ENCODE data around the gene KIRREL3. TPM values are rescaled to one million over a fixed set of nuclear protein-coding genes. Genes with fewer than 3 reads are reported as not detected.

The KIRREL3 gene
- total and polyA plus RNA-seq, 2 experiments from 2014 or later, result 16.1 to 35.6 TPM

DNA sequence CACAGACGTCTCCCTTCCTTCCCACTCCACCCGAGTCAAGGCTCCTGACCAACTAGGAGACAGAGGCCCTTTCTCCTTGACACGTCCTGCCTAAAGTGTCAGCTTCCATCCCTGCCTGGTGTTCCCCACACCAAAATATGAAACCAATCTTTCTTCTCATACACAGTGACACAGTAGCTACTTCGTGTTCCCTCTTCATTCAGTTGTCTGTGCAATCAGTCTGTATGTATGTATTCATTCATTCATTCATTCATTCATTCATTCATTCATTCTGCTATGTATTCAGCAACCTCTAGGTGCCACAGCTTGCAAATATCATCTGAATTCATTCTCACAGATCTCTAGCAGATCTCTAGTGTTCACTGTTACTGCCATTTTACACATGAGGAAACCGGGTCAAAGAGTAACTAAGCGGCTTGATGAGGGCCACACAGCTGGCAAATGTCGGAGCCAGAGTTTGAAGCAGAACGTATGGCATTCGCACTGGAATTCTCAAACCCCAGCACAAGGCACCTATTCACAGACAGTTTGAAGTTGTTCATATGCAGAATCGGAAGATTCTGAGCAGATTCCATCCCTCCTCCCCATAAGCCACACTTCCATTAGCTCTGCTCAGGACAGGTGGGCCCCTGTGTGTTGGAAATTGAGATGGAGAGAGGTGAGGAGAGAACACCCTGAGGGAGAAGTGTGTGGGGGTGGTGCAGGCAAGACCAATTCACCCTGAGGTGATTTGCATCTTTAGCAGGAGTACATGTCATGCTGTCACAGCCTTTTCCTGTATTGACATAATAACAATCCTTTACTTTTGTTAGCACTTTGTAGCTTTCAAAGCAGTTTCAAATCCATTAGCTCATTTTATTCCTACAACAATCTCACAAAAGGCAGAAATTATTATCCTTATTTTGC lies 369.4 kb downstream of the KIRREL3 start:
- Histone ChIP-seq H3K79me2 (ENCODE audit: insufficient read depth) (no peaks in the 10 kb centered on the region), H2AFZ (no peak overlapping the region), H3K27ac (no peak overlapping the region), H3K36me3 (ENCODE audit: low read depth) (no peaks in the 10 kb centered on the region), H4K20me1 (ENCODE audit: insufficient read depth) (no peaks in the 10 kb centered on the region), H3K4me1 (ENCODE audit: insufficient read depth) (peaks cover 22% of the 10 kb centered on the region), H3K9me3 (ENCODE audit: low read depth) (no peaks in the 10 kb centered on the region), H3K4me3 (no peak overlapping the region), H3K9ac (no peak overlapping the region), H3K27me3 (replicated peaks; ENCODE audit: insufficient read depth) (no peaks in the 10 kb centered on the region), H3F3A (ENCODE audit: insufficient read depth) (peaks cover 25% of the 10 kb centered on the region), H3K4me2 (ENCODE audit: unreplicated experiment) (no peak overlapping the region), H3K9me2 (ENCODE audit: insufficient read depth) (no peaks in the 10 kb centered on the region)
- DNase-seq, result no peak
- in situ Hi-C loops (cut with MboI), result no loop called here
- no peak for TF ChIP-seq EZH2phosphoT487 (IDR thresholded peaks at IDR 0.05; ENCODE audit: insufficient read depth, low read depth)
- no peak for TF ChIP-seq EZH2 (IDR thresholded peaks at IDR 0.05; ENCODE audit: insufficient read depth, poor library complexity, severe bottlenecking)
- 87 to 91% methylated on average over 10 of the region's 10 CpGs for WGBS, 2 experiments (ENCODE audit: low coverage in 1 of 2, low lambda C conversion rate in 2 of 2, missing lambda C conversion rate in 2 of 2)

GRCh38 chr11:126630488-126630887 lies 370.1 kb downstream of the KIRREL3 start:
- in situ Hi-C loops (cut with MboI), result no loop called here
- Histone ChIP-seq H2AFZ (no peak overlapping the region), H3K4me1 (ENCODE audit: insufficient read depth) (peaks cover 18% of the 10 kb centered on the region), H3K4me2 (ENCODE audit: unreplicated experiment) (no peak overlapping the region), H3K9me3 (ENCODE audit: low read depth) (no peaks in the 10 kb centered on the region), H3F3A (ENCODE audit: insufficient read depth) (peaks cover 20% of the 10 kb centered on the region), H3K79me2 (ENCODE audit: insufficient read depth) (no peaks in the 10 kb centered on the region), H3K9me2 (ENCODE audit: insufficient read depth) (no peaks in the 10 kb centered on the region), H3K27ac (no peak overlapping the region), H3K9ac (no peak overlapping the region), H4K20me1 (ENCODE audit: insufficient read depth) (no peaks in the 10 kb centered on the region), H3K4me3 (no peak overlapping the region), H3K36me3 (ENCODE audit: low read depth) (no peaks in the 10 kb centered on the region), H3K27me3 (replicated peaks; ENCODE audit: insufficient read depth) (no peaks in the 10 kb centered on the region)
- WGBS, 2 experiments (ENCODE audit: low coverage in 1 of 2, low lambda C conversion rate in 2 of 2, missing lambda C conversion rate in 2 of 2), result 89 to 97% methylated on average over 3 of the region's 3 CpGs
- DNase-seq, result no peak
- TF ChIP-seq EZH2 (IDR thresholded peaks at IDR 0.05; ENCODE audit: insufficient read depth, poor library complexity, severe bottlenecking) (no peak), EZH2phosphoT487 (IDR thresholded peaks at IDR 0.05; ENCODE audit: insufficient read depth, low read depth) (no peak)

DNA sequence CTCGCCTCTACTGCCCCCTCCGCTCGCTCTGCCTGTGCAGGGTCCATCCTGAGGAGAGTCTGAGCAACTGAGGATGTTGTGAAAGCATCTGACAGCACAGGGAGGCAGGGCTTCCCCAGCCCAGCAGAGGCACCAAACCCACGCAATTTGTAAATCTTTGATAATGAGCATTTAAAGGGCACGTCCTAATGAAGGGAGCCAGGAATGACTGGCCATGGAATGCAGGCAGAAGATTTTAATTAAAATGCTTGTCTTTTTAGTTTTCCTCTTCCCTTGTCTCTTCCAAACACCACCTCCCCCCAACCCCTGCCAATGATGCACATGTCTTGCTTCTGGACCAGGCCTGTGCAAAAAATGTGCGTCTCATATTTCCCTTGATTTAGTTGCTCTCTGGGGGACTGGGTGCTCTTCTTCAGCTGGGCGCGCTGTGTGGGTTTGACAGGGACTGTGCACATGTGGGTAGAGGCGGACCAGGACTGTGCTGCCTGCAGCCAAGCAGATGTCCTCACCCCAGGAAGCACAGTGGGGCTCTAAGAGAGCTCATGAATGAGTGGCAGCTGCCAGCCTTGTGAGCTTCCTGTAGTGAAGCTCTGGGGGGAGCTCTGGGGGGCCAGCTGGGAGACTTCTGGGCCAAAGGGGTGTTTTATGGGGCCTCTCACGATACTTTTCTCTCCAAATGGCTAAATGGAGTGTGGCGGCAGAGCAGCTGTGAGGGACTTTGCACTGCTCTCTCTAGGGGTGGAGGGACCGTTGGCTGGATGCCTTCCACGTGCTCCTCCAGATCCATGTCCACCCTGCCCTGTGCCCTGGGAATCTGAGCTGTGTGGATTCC lies 371.6 kb downstream of the KIRREL3 start:
- Histone ChIP-seq H3K4me2 (ENCODE audit: unreplicated experiment) (peak overlapping the region; percentile 62), H3K4me1 (ENCODE audit: insufficient read depth) (peaks cover 18% of the 10 kb centered on the region), H3K9me2 (ENCODE audit: insufficient read depth) (no peaks in the 10 kb centered on the region), H3K27ac (peak overlapping the region; percentile 58), H3K36me3 (ENCODE audit: low read depth) (no peaks in the 10 kb centered on the region), H3F3A (ENCODE audit: insufficient read depth) (peaks cover 20% of the 10 kb centered on the region), H3K79me2 (ENCODE audit: insufficient read depth) (no peaks in the 10 kb centered on the region), H3K4me3 (no peak overlapping the region), H3K9me3 (ENCODE audit: low read depth) (no peaks in the 10 kb centered on the region), H3K27me3 (replicated peaks; ENCODE audit: insufficient read depth) (no peaks in the 10 kb centered on the region), H4K20me1 (ENCODE audit: insufficient read depth) (no peaks in the 10 kb centered on the region), H3K9ac (peak overlapping the region; percentile 44), H2AFZ (0 out of 2 replicates have a peak overlapping the region, but pooled peaks have one; percentile 5)
- WGBS, 2 experiments (ENCODE audit: low coverage in 1 of 2, low lambda C conversion rate in 2 of 2, missing lambda C conversion rate in 2 of 2), result 8 to 9% methylated on average over 13 of the region's 13 CpGs
- TF ChIP-seq EZH2phosphoT487 (IDR thresholded peaks at IDR 0.05; ENCODE audit: insufficient read depth, low read depth) (0 out of 2 replicates have a peak, but pooled peaks have one; percentile 29), EZH2 (IDR thresholded peaks at IDR 0.05; ENCODE audit: insufficient read depth, poor library complexity, severe bottlenecking) (no peak)
- in situ Hi-C loops (cut with MboI), result no loop called here
- peak; percentile 95 for DNase-seq

- Histone ChIP-seq H4K20me1 (ENCODE audit: insufficient read depth) (no peaks in the 10 kb centered on the region), H3K27ac (peak overlapping the region; percentile 58), H3K4me3 (no peak overlapping the region), H3K9me3 (ENCODE audit: low read depth) (no peaks in the 10 kb centered on the region), H3K79me2 (ENCODE audit: insufficient read depth) (no peaks in the 10 kb centered on the region), H3F3A (ENCODE audit: insufficient read depth) (peaks cover 20% of the 10 kb centered on the region), H3K9ac (0 out of 2 replicates have a peak overlapping the region, but pooled peaks have one; percentile 7), H3K36me3 (ENCODE audit: low read depth) (no peaks in the 10 kb centered on the region), H3K9me2 (ENCODE audit: insufficient read depth) (no peaks in the 10 kb centered on the region), H3K4me1 (ENCODE audit: insufficient read depth) (peaks cover 18% of the 10 kb centered on the region), H3K4me2 (ENCODE audit: unreplicated experiment) (peak overlapping the region; percentile 43), H3K27me3 (replicated peaks; ENCODE audit: insufficient read depth) (no peaks in the 10 kb centered on the region), H2AFZ (no peak overlapping the region)
- in situ Hi-C loops (cut with MboI), result no loop called here
- no peak for DNase-seq
- TF ChIP-seq EZH2 (IDR thresholded peaks at IDR 0.05; ENCODE audit: insufficient read depth, poor library complexity, severe bottlenecking) (no peak), EZH2phosphoT487 (IDR thresholded peaks at IDR 0.05; ENCODE audit: insufficient read depth, low read depth) (no peak)
- 7 to 21% methylated on average over 1 of the region's 1 CpG for WGBS, 2 experiments (ENCODE audit: low coverage in 1 of 2, low lambda C conversion rate in 2 of 2, missing lambda C conversion rate in 2 of 2)
Observed at GRCh38 chr11:126628450-126628789, 372.1 kb downstream of the KIRREL3 start.
